CD14-positive monocyte (primary cell): ENCODE results near the gene RASAL3. TPM values are rescaled to one million over a fixed set of nuclear protein-coding genes. Genes with fewer than 3 reads are reported as not detected.

Experiments
- DNase-seq, 3 donors: peaks; one replicate each; pipeline ENCODE4 v3.0.0-alpha.2; 2011 to 2022
- H2AFZ ChIP-seq: 2 replicates; pipeline ENCODE4 v1.6.0; 2012; ENCODE audit warnings: mild to moderate bottlenecking, low read depth, low read length, inconsistent platforms; ENCODE audit not compliant: insufficient read depth, poor library complexity, severe bottlenecking
- H3K27ac ChIP-seq, 2 donors: 1 replicate in 1 of 2; 2 replicates in 1 of 2; pipeline ENCODE4 v1.5.1; 2012 to 2013; ENCODE audit warnings: low read length in 2 of 2, control low read depth in 1 of 2, inconsistent platforms in 1 of 2, low read depth in 1 of 2, mild to moderate bottlenecking in 1 of 2
- H3K27me3 ChIP-seq, 2 donors: one replicate each; pipeline versions ENCODE4 v1.6.0 to v1.6.1; 2011 to 2013; ENCODE audit warnings: low read length in 2 of 2; ENCODE audit not compliant: control insufficient read depth in 2 of 2, insufficient read depth in 2 of 2
- H3K36me3 ChIP-seq, 2 donors: replicated peaks in 1 of 2; 1 replicate in 1 of 2; 2 replicates in 1 of 2; pipeline versions ENCODE4 v1.5.1 to v1.6.1; 2012 to 2013; ENCODE audit warnings: low read length in 2 of 2, control low read depth in 1 of 2, inconsistent platforms in 1 of 2, mild to moderate bottlenecking in 1 of 2; ENCODE audit not compliant: insufficient read depth in 2 of 2, control insufficient read depth in 1 of 2
- H3K4me1 ChIP-seq, 2 donors: 1 replicate in 1 of 2; 2 replicates in 1 of 2; pipeline versions ENCODE4 v1.5.1 to v1.6.1; 2012 to 2013; ENCODE audit warnings: low read length in 2 of 2, control low read depth in 1 of 2, inconsistent platforms in 1 of 2, mild to moderate bottlenecking in 1 of 2, moderate library complexity in 1 of 2; ENCODE audit not compliant: insufficient read depth in 2 of 2, control insufficient read depth in 1 of 2
- H3K4me2 ChIP-seq: replicated peaks from 2 replicates; pipeline ENCODE3; 2012; ENCODE audit warnings: low read length, moderate library complexity, mild to moderate bottlenecking; ENCODE audit not compliant: poor library complexity, severe bottlenecking; ENCODE audit errors: extremely low read depth
- H3K4me3 ChIP-seq, 3 experiments: fragments of 200-600 bp in 1 of 3; sonication (generic) in 1 of 3; replicated peaks in 1 of 3; 1 replicate in 2 of 3; 2 replicates in 1 of 3; pipeline ENCODE4 v1.5.1; 2011 to 2013; ENCODE audit warnings: low read length in 3 of 3, mild to moderate bottlenecking in 3 of 3, control low read depth in 2 of 3, low read depth in 2 of 3, inconsistent platforms in 1 of 3, moderate library complexity in 1 of 3
- H3K79me2 ChIP-seq: 2 replicates; pipeline ENCODE4 v1.6.0; 2012; ENCODE audit warnings: mild to moderate bottlenecking, control low read depth, inconsistent platforms, low read length, moderate library complexity; ENCODE audit not compliant: insufficient read depth
- H3K9ac ChIP-seq: 2 replicates; pipeline ENCODE4 v1.6.0; 2017; ENCODE audit warnings: low read length, mild to moderate bottlenecking; ENCODE audit not compliant: insufficient read depth, poor library complexity, severe bottlenecking
- H3K9me3 ChIP-seq, 2 donors: replicated peaks in 1 of 2; 1 replicate in 1 of 2; 2 replicates in 1 of 2; pipeline versions ENCODE4 v1.5.1 to v1.6.1; 2012 to 2013; ENCODE audit warnings: low read length in 2 of 2, control low read depth in 1 of 2; ENCODE audit not compliant: control insufficient read depth in 1 of 2, insufficient read depth in 1 of 2
- H4K20me1 ChIP-seq: 2 replicates; pipeline ENCODE4 v1.6.0; 2012; ENCODE audit warnings: mild to moderate bottlenecking, low read length, control low read depth, moderate library complexity; ENCODE audit not compliant: insufficient read depth
- H3K27ac Mint-ChIP-seq, 7 donors: one replicate each; pipeline ENCODE4 v1.8.0; 2020; ENCODE audit warnings: mild to moderate bottlenecking in 7 of 7, mixed read lengths in 7 of 7, moderate library complexity in 6 of 7, inconsistent platforms in 2 of 7
- H3K27me3 Mint-ChIP-seq, 3 donors: one replicate each; pipeline ENCODE4 v1.8.0; 2021 to 2022; ENCODE audit warnings: low read depth in 3 of 3, mild to moderate bottlenecking in 3 of 3, mixed read lengths in 3 of 3, moderate library complexity in 3 of 3, inconsistent platforms in 1 of 3
- H3K36me3 Mint-ChIP-seq, 2 donors: one replicate each; pipeline ENCODE4 v1.8.0; 2020; ENCODE audit warnings: mixed read lengths in 2 of 2, inconsistent platforms in 1 of 2, mild to moderate bottlenecking in 1 of 2
- H3K4me1 Mint-ChIP-seq: one replicate; pipeline ENCODE4 v1.8.0; 2020; ENCODE audit warnings: mild to moderate bottlenecking, mixed read lengths
- H3K4me3 Mint-ChIP-seq, 2 donors: one replicate each; pipeline ENCODE4 v1.8.0; 2020; ENCODE audit warnings: mild to moderate bottlenecking in 2 of 2, mixed read lengths in 2 of 2, moderate library complexity in 1 of 2
- H3K9me3 Mint-ChIP-seq, 7 donors: one replicate each; pipeline ENCODE4 v1.8.0; 2020 to 2022; ENCODE audit warnings: mixed read lengths in 7 of 7, mild to moderate bottlenecking in 6 of 7, moderate library complexity in 6 of 7, inconsistent platforms in 2 of 7
- WGBS: methylation state at CpG from one replicate; pipeline ENCODE4 v1.1.5; 2013; ENCODE audit warnings: missing lambda C conversion rate; ENCODE audit not compliant: insufficient coverage; 5-methylcytosine and 5-hydroxymethylcytosine counted together
- intact Hi-C, 2 donors: fragments of 100-400 bp; cut with micrococcal nuclease; formaldehyde crosslinking; loops; one replicate each; pipeline versions ENCODE4 v1.15.0 to v1.15.1; 2023
- polyA plus RNA-seq, 3 donors: library from polyadenylated mRNA; depleted of rRNA in 1 of 3; unstranded in 2 of 3; stranded (reverse) in 1 of 3; fragments of 300-500 nt in 2 of 3; fragments of >200 nt in 1 of 3; fragmentation: Illumina TruSeq in 2 of 3; gene quantifications; 1 replicate in 2 of 3; 2 replicates in 1 of 3; pipeline ENCODE4 v1.2.3, GENCODE V29; 2012 to 2021
- TF ChIP-seq, protein P1 (sequence below): fragments of 200-600 bp; IDR thresholded peaks from one replicate; pipeline ENCODE4 v1.8.0; 2022; ENCODE audit warnings: antibody characterized with exemption, mild to moderate bottlenecking

RASAL3 gene
- polyA plus RNA-seq, 3 donors = 4.5 to 45.4 (median 13.6) TPM

DNA sequence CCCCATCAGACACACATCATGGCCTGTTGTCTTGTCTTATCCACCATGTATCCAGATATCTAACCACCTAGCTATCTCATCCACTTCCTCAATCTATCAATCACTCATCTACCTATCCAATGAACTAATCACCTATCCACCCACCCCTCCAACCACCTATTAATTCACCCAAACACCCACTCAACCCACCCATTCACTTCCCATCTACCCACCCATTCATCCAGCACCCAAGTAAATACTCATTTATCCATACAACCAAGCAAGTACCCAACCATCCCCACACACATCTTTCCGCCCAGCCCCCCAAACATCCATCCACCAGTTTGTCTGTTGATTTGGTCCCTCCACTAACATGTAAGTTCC, 13.8 kb downstream of the RASAL3 start:
- Histone ChIP-seq H4K20me1 (peaks cover 4% of the 10 kb centered on the region), H3K9me3 (no peaks in the 10 kb centered on the region), H3K27ac (peak overlapping the region; percentile 46 to 75), H3K36me3 (peaks cover 25 to 39% of the 10 kb centered on the region in 2 donors), H3K4me2 (peak overlapping the region; percentile 88), H2AFZ (peak overlapping the region; percentile 6), H3K4me1 (peaks cover 11 to 12% of the 10 kb centered on the region in 2 donors), H3K27me3 (no peaks in the 10 kb centered on the region), H3K79me2 (no peaks in the 10 kb centered on the region), H3K9ac (no peak overlapping the region), H3K4me3 (peak overlapping the region in 1 of 3 experiments; percentile 46)
- intact Hi-C loops = loop anchor here (1.0 to 2.0 kb wide), 3 partner anchors 18 to 32 kb away; partner anchors contain the start of gene AKAP8L (in 1 of the 2)
- peaks cover 30 to 34% of the 10 kb centered on the region in 2 donors for H3K36me3 Mint-ChIP-seq
- peaks cover 0 to 5% (median 0%) of the 10 kb centered on the region in 3 donors for H3K27me3 Mint-ChIP-seq
- TF ChIP-seq, protein P1, sequence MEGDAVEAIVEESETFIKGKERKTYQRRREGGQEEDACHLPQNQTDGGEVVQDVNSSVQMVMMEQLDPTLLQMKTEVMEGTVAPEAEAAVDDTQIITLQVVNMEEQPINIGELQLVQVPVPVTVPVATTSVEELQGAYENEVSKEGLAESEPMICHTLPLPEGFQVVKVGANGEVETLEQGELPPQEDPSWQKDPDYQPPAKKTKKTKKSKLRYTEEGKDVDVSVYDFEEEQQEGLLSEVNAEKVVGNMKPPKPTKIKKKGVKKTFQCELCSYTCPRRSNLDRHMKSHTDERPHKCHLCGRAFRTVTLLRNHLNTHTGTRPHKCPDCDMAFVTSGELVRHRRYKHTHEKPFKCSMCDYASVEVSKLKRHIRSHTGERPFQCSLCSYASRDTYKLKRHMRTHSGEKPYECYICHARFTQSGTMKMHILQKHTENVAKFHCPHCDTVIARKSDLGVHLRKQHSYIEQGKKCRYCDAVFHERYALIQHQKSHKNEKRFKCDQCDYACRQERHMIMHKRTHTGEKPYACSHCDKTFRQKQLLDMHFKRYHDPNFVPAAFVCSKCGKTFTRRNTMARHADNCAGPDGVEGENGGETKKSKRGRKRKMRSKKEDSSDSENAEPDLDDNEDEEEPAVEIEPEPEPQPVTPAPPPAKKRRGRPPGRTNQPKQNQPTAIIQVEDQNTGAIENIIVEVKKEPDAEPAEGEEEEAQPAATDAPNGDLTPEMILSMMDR = no peak
- peak overlapping the region; percentile 57 to 63 for H3K4me3 Mint-ChIP-seq
- no peak for DNase-seq
- H3K27ac Mint-ChIP-seq = peak overlapping the region; percentile 84 to 94 (median 92)
- 100% methylated on average over 1 of the region's 1 CpG for WGBS
- peaks cover 15% of the 10 kb centered on the region for H3K4me1 Mint-ChIP-seq
- peaks cover 0 to 3% (median 2%) of the 10 kb centered on the region in 7 donors for H3K9me3 Mint-ChIP-seq

DNA sequence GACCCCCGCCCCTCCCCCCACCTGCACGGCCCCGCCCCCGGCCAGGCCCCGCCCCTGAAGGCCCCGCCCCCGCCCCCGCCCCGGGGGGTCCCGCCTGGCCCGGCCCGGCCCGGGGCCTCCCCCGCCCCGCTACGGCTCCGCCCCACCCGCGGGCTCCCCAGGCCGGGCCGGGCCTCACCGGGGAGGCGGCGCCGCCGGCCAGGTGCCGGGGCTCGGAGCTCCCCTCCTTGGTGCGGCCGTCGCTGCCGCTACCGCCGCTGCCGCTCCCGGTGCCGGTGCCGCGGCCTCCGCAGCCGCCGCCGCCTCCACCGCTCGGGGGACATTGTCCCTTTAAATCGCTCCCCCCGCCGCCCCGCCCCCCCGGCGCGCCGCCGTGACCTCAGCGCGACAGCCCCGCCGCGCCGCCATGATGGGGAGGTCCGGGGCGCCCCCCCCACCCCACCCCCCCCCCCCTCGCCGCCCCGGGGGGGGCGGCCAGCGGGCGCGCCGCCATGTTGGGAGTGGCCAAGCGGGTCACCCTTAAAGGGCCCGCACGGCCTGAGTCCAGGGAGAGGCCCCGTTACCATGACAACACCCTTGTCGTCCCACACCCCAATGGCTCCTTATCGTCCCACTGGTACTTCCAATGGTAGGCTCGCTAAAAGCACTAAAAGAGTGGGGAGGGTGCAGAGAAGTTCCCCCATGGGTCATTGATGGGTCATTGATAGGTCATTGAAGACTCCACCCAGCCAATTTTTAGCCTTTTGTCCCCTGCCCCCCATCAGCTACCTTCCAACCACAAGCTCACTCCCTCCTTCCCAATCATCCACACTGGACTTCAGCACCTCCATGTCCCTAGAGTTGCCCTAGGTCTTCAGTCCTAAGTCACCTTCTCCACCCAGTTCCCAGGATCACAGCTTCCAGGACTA, 14.5 kb downstream of the RASAL3 start, which contains the start of gene WIZ:
WIZ (minus strand) TSS at position 337 of the 908 bp plus-strand sequence. CDS start 1,649 bp downstream, outside the sequence.
- Histone ChIP-seq H3K4me2 (peak within 1 kb of the TSS; percentile 88), H3K36me3 (peaks cover 18 to 33% of the 10 kb centered on the region in 2 donors), H3K4me1 (peaks cover 11 to 12% of the 10 kb centered on the region in 2 donors), H3K9ac (peak within 1 kb of the TSS; percentile 56), H3K9me3 (no peaks in the 10 kb centered on the region), H3K27me3 (no peaks in the 10 kb centered on the region), H2AFZ (peak within 1 kb of the TSS; percentile 80), H3K4me3 (peak within 1 kb of the TSS; percentile 43 to 76 (median 57)), H3K79me2 (no peaks in the 10 kb centered on the region), H3K27ac (peak within 1 kb of the TSS; percentile 46 to 75), H4K20me1 (peaks cover 4% of the 10 kb centered on the region)
- DNase-seq = peak; percentile 53 to 72 (median 58)
- intact Hi-C loops = loop anchor here (1.0 to 2.0 kb wide), 3 partner anchors 18 to 31 kb away; partner anchors contain the start of gene AKAP8L (in 1 of the 2)
- TF ChIP-seq, protein P1 = no peak
- Mint-ChIP-seq H3K36me3 (peaks cover 25 to 28% of the 10 kb centered on the region in 2 donors), H3K4me3 (peak within 1 kb of the TSS; percentile 73 to 79), H3K27ac (peak within 1 kb of the TSS; percentile 84 to 94 (median 92)), H3K27me3 (peaks cover 0 to 5% (median 0%) of the 10 kb centered on the region in 3 donors), H3K4me1 (peaks cover 15% of the 10 kb centered on the region), H3K9me3 (peaks cover 0 to 3% (median 2%) of the 10 kb centered on the region in 7 donors)
- WGBS = under 1% methylated on average over 40 of the region's 77 CpGs
